ENCODE measurements around the gene ZSCAN25. TPM values are rescaled to one million over a fixed set of nuclear protein-coding genes. Genes with fewer than 3 reads are reported as not detected.
"Not testable (repeated sequence)": the region's sequence is repeated elsewhere in the genome, so short reads cannot be mapped to it uniquely, and the experiment has no call there.

ZSCAN25 gene
- polyA plus RNA-seq, 1 donor = 14.3 TPM

- H3K27me3 ChIP-seq (ENCODE audit: control insufficient read depth, insufficient read depth, low read length) = no peaks in the 10 kb centered on the region
- no peaks in the 10 kb centered on the region for H3K9me3 ChIP-seq (ENCODE audit: control insufficient read depth, low read depth, low read length)
- no peak overlapping the region for H3K27ac ChIP-seq (ENCODE audit: low read length)
- H3K36me3 ChIP-seq (ENCODE audit: control insufficient read depth, insufficient read depth, low read length) = peaks cover 88% of the 10 kb centered on the region
- no CpG with 5 or more reads among the region's 1 CpG for WGBS (ENCODE audit: insufficient coverage, low lambda C conversion rate)
- DNase-seq = no peak
- H3K4me1 ChIP-seq (ENCODE audit: control insufficient read depth, insufficient read depth, low read length) = no peaks in the 10 kb centered on the region
- H3K4me3 ChIP-seq (ENCODE audit: low read length) = no peak overlapping the region
Observed at GRCh38 chr7:99626661-99627060, 9.9 kb downstream of the ZSCAN25 start.

- Histone ChIP-seq H3K27me3 (ENCODE audit: control insufficient read depth, insufficient read depth, low read length) (no peaks in the 10 kb centered on the region), H3K27ac (ENCODE audit: low read length) (no peak overlapping the region), H3K4me1 (ENCODE audit: control insufficient read depth, insufficient read depth, low read length) (no peaks in the 10 kb centered on the region), H3K36me3 (ENCODE audit: control insufficient read depth, insufficient read depth, low read length) (peaks cover 85% of the 10 kb centered on the region), H3K9me3 (ENCODE audit: control insufficient read depth, low read depth, low read length) (no peaks in the 10 kb centered on the region), H3K4me3 (ENCODE audit: low read length) (no peak overlapping the region)
- no peak for DNase-seq
- WGBS (ENCODE audit: insufficient coverage, low lambda C conversion rate) = 100% methylated on average over 10 of the region's 11 CpGs
Observed at GRCh38 chr7:99627513-99627912, 10.8 kb downstream of the ZSCAN25 start.

- WGBS (ENCODE audit: insufficient coverage, low lambda C conversion rate) = 92% methylated on average over 2 of the region's 14 CpGs
- Histone ChIP-seq H3K4me3 (ENCODE audit: low read length) (no peak overlapping the region), H3K27ac (ENCODE audit: low read length) (no peak overlapping the region), H3K36me3 (ENCODE audit: control insufficient read depth, insufficient read depth, low read length) (peaks cover 76% of the 10 kb centered on the region), H3K9me3 (ENCODE audit: control insufficient read depth, low read depth, low read length) (no peaks in the 10 kb centered on the region), H3K4me1 (ENCODE audit: control insufficient read depth, insufficient read depth, low read length) (no peaks in the 10 kb centered on the region), H3K27me3 (ENCODE audit: control insufficient read depth, insufficient read depth, low read length) (no peaks in the 10 kb centered on the region)
- DNase-seq = no peak
Observed at GRCh38 chr7:99628471-99629465, 12.0 kb downstream of the ZSCAN25 start.

GRCh38 chr7:99629643-99630042 is 12.9 kb downstream of the ZSCAN25 start:
- H3K9me3 ChIP-seq (ENCODE audit: control insufficient read depth, low read depth, low read length) = no peaks in the 10 kb centered on the region
- no peaks in the 10 kb centered on the region for H3K27me3 ChIP-seq (ENCODE audit: control insufficient read depth, insufficient read depth, low read length)
- no peak overlapping the region for H3K27ac ChIP-seq (ENCODE audit: low read length)
- H3K4me3 ChIP-seq (ENCODE audit: low read length) = no peak overlapping the region
- H3K4me1 ChIP-seq (ENCODE audit: control insufficient read depth, insufficient read depth, low read length) = no peaks in the 10 kb centered on the region
- no peak for DNase-seq
- no CpG with 5 or more reads among the region's 20 CpGs for WGBS (ENCODE audit: insufficient coverage, low lambda C conversion rate)
- H3K36me3 ChIP-seq (ENCODE audit: control insufficient read depth, insufficient read depth, low read length) = peaks cover 67% of the 10 kb centered on the region

- Histone ChIP-seq H3K27me3 (ENCODE audit: control insufficient read depth, insufficient read depth, low read length) (no peaks in the 10 kb centered on the region), H3K27ac (ENCODE audit: low read length) (no peak overlapping the region), H3K9me3 (ENCODE audit: control insufficient read depth, low read depth, low read length) (no peaks in the 10 kb centered on the region), H3K4me3 (ENCODE audit: low read length) (no peak overlapping the region), H3K36me3 (ENCODE audit: control insufficient read depth, insufficient read depth, low read length) (peaks cover 49% of the 10 kb centered on the region), H3K4me1 (ENCODE audit: control insufficient read depth, insufficient read depth, low read length) (no peaks in the 10 kb centered on the region)
- WGBS (ENCODE audit: insufficient coverage, low lambda C conversion rate) = no CpG with 5 or more reads among the region's 9 CpGs
- DNase-seq = peak; percentile 44 to 57
Observed at GRCh38 chr7:99631295-99632109, 14.8 kb downstream of the ZSCAN25 start.

- not testable (repeated sequence) for H3K27ac ChIP-seq (ENCODE audit: low read length); H3K4me3 ChIP-seq (ENCODE audit: low read length); H3K36me3 ChIP-seq (ENCODE audit: control insufficient read depth, insufficient read depth, low read length); H3K9me3 ChIP-seq (ENCODE audit: control insufficient read depth, low read depth, low read length); H3K27me3 ChIP-seq (ENCODE audit: control insufficient read depth, insufficient read depth, low read length); DNase-seq; H3K4me1 ChIP-seq (ENCODE audit: control insufficient read depth, insufficient read depth, low read length)
- WGBS (ENCODE audit: insufficient coverage, low lambda C conversion rate) = 100% methylated on average over 2 of the region's 2 CpGs
Observed at GRCh38 chr7:99637414-99637813, 20.7 kb downstream of the ZSCAN25 start.

- no peak overlapping the region for H3K27ac ChIP-seq (ENCODE audit: low read length)
- 100% methylated on average over 1 of the region's 23 CpGs for WGBS (ENCODE audit: insufficient coverage, low lambda C conversion rate)
- H3K27me3 ChIP-seq (ENCODE audit: control insufficient read depth, insufficient read depth, low read length) = no peaks in the 10 kb centered on the region
- DNase-seq = no peak
- no peak overlapping the region for H3K4me3 ChIP-seq (ENCODE audit: low read length)
- no peaks in the 10 kb centered on the region for H3K4me1 ChIP-seq (ENCODE audit: control insufficient read depth, insufficient read depth, low read length)
- H3K9me3 ChIP-seq (ENCODE audit: control insufficient read depth, low read depth, low read length) = no peaks in the 10 kb centered on the region
- H3K36me3 ChIP-seq (ENCODE audit: control insufficient read depth, insufficient read depth, low read length) = no peaks in the 10 kb centered on the region
Observed at GRCh38 chr7:99638731-99639130, 22.0 kb downstream of the ZSCAN25 start.

- Histone ChIP-seq H3K27ac (ENCODE audit: low read length) (no peak overlapping the region), H3K4me3 (ENCODE audit: low read length) (no peak overlapping the region), H3K36me3 (ENCODE audit: control insufficient read depth, insufficient read depth, low read length) (no peaks in the 10 kb centered on the region), H3K4me1 (ENCODE audit: control insufficient read depth, insufficient read depth, low read length) (no peaks in the 10 kb centered on the region), H3K9me3 (ENCODE audit: control insufficient read depth, low read depth, low read length) (no peaks in the 10 kb centered on the region), H3K27me3 (ENCODE audit: control insufficient read depth, insufficient read depth, low read length) (no peaks in the 10 kb centered on the region)
- no peak for DNase-seq
Observed at GRCh38 chr7:99639267-99639666, 22.5 kb downstream of the ZSCAN25 start.

- DNase-seq = no peak
- Histone ChIP-seq H3K9me3 (ENCODE audit: control insufficient read depth, low read depth, low read length) (peaks cover 3% of the 10 kb centered on the region), H3K4me1 (ENCODE audit: control insufficient read depth, insufficient read depth, low read length) (no peaks in the 10 kb centered on the region), H3K27me3 (ENCODE audit: control insufficient read depth, insufficient read depth, low read length) (no peaks in the 10 kb centered on the region), H3K4me3 (ENCODE audit: low read length) (no peak overlapping the region), H3K27ac (ENCODE audit: low read length) (no peak overlapping the region), H3K36me3 (ENCODE audit: control insufficient read depth, insufficient read depth, low read length) (no peaks in the 10 kb centered on the region)
- WGBS (ENCODE audit: insufficient coverage, low lambda C conversion rate) = 90% methylated on average over 1 of the region's 1 CpG
Observed at GRCh38 chr7:99642027-99642426, 25.3 kb downstream of the ZSCAN25 start.

GRCh38 chr7:99643464-99643863 is 26.7 kb downstream of the ZSCAN25 start:
- WGBS (ENCODE audit: insufficient coverage, low lambda C conversion rate) = no CpG with 5 or more reads among the region's 2 CpGs
- Histone ChIP-seq H3K27me3 (ENCODE audit: control insufficient read depth, insufficient read depth, low read length) (no peaks in the 10 kb centered on the region), H3K36me3 (ENCODE audit: control insufficient read depth, insufficient read depth, low read length) (no peaks in the 10 kb centered on the region), H3K27ac (ENCODE audit: low read length) (no peak overlapping the region), H3K9me3 (ENCODE audit: control insufficient read depth, low read depth, low read length) (peaks cover 3% of the 10 kb centered on the region), H3K4me1 (ENCODE audit: control insufficient read depth, insufficient read depth, low read length) (no peaks in the 10 kb centered on the region), H3K4me3 (ENCODE audit: low read length) (no peak overlapping the region)
- DNase-seq = no peak
